GM12873 (cell line): ENCODE results near the gene SLC35F3.

Experiments used
- TF ChIP-seq, protein P1 (sequence below): IDR thresholded peaks from 2 replicates; pipeline ENCODE4 v1.5.1; 2012; ENCODE audit warnings: low read depth, mild to moderate bottlenecking, moderate library complexity, low read length, control low read depth; ENCODE audit not compliant: insufficient read depth; ENCODE audit errors: missing control alignments

The SLC35F3 gene

GRCh38 chr1:234361102-234361603 lies 456.7 kb downstream of the SLC35F3 start:
- TF ChIP-seq, protein P1, sequence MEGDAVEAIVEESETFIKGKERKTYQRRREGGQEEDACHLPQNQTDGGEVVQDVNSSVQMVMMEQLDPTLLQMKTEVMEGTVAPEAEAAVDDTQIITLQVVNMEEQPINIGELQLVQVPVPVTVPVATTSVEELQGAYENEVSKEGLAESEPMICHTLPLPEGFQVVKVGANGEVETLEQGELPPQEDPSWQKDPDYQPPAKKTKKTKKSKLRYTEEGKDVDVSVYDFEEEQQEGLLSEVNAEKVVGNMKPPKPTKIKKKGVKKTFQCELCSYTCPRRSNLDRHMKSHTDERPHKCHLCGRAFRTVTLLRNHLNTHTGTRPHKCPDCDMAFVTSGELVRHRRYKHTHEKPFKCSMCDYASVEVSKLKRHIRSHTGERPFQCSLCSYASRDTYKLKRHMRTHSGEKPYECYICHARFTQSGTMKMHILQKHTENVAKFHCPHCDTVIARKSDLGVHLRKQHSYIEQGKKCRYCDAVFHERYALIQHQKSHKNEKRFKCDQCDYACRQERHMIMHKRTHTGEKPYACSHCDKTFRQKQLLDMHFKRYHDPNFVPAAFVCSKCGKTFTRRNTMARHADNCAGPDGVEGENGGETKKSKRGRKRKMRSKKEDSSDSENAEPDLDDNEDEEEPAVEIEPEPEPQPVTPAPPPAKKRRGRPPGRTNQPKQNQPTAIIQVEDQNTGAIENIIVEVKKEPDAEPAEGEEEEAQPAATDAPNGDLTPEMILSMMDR, result no peak

DNA sequence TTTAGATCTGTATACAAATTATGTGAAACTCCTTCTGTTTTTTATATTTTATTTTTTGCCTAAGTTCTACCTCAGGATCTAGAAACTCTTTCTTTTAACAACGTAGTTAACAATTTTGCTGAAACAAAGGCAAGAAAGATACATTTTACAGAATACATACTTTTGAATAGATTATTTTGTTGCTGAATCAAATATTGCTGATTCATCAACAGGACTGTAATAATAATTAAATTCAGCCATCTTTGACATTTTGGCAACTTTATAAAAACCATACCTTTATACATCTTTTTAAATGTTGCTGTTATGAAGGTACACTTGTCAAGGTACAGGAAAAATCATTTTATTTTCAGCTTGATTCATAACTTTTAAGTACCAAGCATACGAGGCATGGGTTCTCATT lies 458.1 kb downstream of the SLC35F3 start:
- TF ChIP-seq, protein P1, result no peak

GRCh38 chr1:234368320-234369032 lies 464.0 kb downstream of the SLC35F3 start:
- TF ChIP-seq, protein P1, result no peak

- TF ChIP-seq, protein P1, result no peak
Measured at GRCh38 chr1:234369033-234369430, 464.6 kb downstream of the SLC35F3 start.

- TF ChIP-seq, protein P1, result no peak
Measured at GRCh38 chr1:234369784-234370183, 465.3 kb downstream of the SLC35F3 start.

DNA sequence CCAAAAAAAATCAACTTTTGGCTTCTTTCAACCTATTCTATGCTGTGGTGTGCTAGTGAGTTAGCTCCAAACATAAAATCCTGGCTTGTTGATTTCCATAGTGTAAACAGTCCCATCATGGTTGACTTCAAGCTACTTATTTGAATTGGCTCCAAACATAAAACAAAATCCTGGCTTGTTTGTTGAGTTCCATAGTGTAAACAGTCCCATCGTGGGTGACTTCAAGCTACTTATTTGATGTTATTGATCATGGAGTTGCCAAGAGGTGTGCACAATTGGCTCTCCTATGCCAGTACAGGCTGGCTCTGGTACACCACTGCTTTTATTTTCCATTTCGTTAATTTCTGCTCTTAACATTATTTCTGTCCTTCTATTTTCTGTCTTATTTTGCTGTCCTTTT lies 466.9 kb downstream of the SLC35F3 start:
- TF ChIP-seq, protein P1, result no peak

DNA sequence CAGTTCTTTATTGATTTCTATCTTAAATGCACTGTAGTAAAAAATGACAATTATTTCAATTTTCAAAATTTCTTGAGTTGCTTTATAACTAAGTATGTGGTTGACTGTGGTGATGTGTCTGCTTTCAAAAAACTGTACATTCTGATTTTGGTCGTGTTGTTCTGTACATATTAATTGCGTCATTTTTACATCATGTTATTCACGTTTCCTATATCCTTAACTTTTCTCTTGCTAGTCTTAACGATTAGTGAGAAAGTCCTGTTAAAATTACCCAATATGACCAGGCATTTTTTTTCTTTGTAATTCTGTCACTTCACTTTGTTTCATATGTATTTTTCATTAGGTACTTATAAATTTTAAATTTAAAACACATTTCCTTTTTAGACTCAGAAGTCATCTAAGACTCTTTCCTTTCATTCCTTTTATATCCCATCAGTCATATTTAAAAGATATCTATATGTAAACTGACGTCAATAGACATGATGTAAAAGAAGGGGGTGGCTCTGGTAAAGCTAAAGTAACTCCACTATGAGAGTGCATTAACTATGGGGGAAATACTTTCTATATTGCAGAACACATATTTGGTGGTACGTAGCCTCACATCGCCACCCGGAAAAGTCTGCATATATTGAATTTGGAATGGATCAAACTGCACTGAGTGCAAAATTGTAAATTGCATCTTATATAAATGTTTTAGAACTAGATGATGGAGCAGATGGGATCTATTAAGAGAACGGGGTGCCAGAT lies 467.7 kb downstream of the SLC35F3 start:
- TF ChIP-seq, protein P1, result no peak
